Aortic smooth muscle cell (primary cell): ENCODE data around the gene OR7D4. TPM values are rescaled to one million over a fixed set of nuclear protein-coding genes. Genes with fewer than 3 reads are reported as not detected.

ENCODE experiments used
- total RNA-seq: library from RNA; depleted of rRNA; stranded (reverse); fragments of >200 nt; gene quantifications from 2 replicates; pipeline ENCODE4 v1.2.3, GENCODE V29; 2014

The OR7D4 gene
- not detected in 2 replicates for total RNA-seq

DNA sequence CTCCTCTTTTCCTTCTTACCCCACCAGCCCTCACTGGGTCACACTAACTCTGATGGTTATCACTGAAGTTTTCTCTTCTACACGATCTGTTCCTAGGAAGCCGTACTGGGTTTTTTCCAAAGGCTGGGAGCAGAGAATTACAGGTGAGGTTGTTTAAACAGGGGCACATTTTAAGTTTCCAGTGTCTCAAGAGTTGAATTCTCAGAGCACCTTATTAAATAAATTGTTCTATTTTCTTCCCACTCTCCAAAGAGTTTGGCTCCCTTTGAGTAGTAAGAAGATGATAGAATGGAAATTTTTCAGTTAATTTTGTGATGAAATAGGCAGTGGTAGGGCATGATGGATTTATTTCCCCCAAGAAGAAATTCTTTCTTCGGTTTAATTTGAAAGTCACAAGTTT is at the start of gene OR7D4:
TSS of gene OR7D4 (minus strand) at position 101 of the 400 bp plus-strand sequence. CDS start 4,752 bp downstream, outside the sequence.

GRCh38 chr19:9250630-9251029 is 31.2 kb upstream of the OR7D4 start, which contains the start of gene OR7E24:
Gene OR7E24, plus strand, starts transcription at chr19:9250930. Its CDS starts 114 bp downstream, at chr19:9251044.

GRCh38 chr19:9178901-9179300 is 40.5 kb downstream of the OR7D4 start, which contains the start of gene OR7D2:
Gene OR7D2, plus strand, starts transcription at chr19:9178979. Its CDS starts 6,803 bp downstream, at chr19:9185782.

Other genes with a start within 250 kb of the OR7D4 start
- not detected in 2 replicates for gene MUC16, start 209.2 kb downstream of the OR7D4 start, total RNA-seq
- not detected in 2 replicates for gene OR1M1, start 132.5 kb downstream of the OR7D4 start, total RNA-seq
- gene OR7G2, start 112.1 kb downstream of the OR7D4 start, total RNA-seq, result not detected in 2 replicates
- gene OR7G1, start 103.8 kb downstream of the OR7D4 start, total RNA-seq, result not detected in 2 replicates
- not detected in 2 replicates for gene OR7G3, start 92.6 kb downstream of the OR7D4 start, total RNA-seq
- gene ZNF317, start 79.2 kb downstream of the OR7D4 start, total RNA-seq, result 11.1 and 12.6 TPM in 2 replicates
- gene OR7D2, start 40.6 kb downstream of the OR7D4 start, total RNA-seq, result 0.06 TPM in 1 of 2 replicates, not detected in the other
- not detected in 2 replicates for gene OR7E24, start 31.3 kb upstream of the OR7D4 start, total RNA-seq
- 6.2 and 6.3 TPM in 2 replicates for gene ZNF699, start 90.2 kb upstream of the OR7D4 start, total RNA-seq
- 11.0 and 13.7 TPM in 2 replicates for gene ZNF559, start 104.6 kb upstream of the OR7D4 start, total RNA-seq
- 1.5 and 1.9 TPM in 2 replicates for gene ZNF177, start 143.4 kb upstream of the OR7D4 start, total RNA-seq
- 7.3 and 8.6 TPM in 2 replicates for gene ZNF266, start 216.0 kb upstream of the OR7D4 start, total RNA-seq